Umbilical cord (tissue), 2 donors: ENCODE data around the gene NDUFAF2. TPM values are rescaled to one million over a fixed set of nuclear protein-coding genes. Genes with fewer than 3 reads are reported as not detected.
"Not testable (repeated sequence)": the region's sequence is repeated elsewhere in the genome, so short reads cannot be mapped to it uniquely, and the experiment has no call there.

Experiments used
- DNase-seq: peaks from one replicate; pipeline ENCODE4 v3.0.0-alpha.2; 2015; ENCODE audit warnings: low spot score
- total RNA-seq: library from RNA; depleted of rRNA; stranded (reverse); fragments of >200 nt; gene quantifications from one replicate; pipeline ENCODE4 v1.2.3, GENCODE V29; 2014; ENCODE audit warnings: low replicate concordance; ENCODE audit not compliant: insufficient read depth

The NDUFAF2 gene
- total RNA-seq, 1 donor from 2014 or later, result 22.6 TPM

GRCh38 chr5:61048534-61048933 is 103.5 kb downstream of the NDUFAF2 start:
- DNase-seq, result no peak

GRCh38 chr5:61050292-61050691 is 105.3 kb downstream of the NDUFAF2 start:
- DNase-seq, result no peak

GRCh38 chr5:61051267-61051666 is 106.3 kb downstream of the NDUFAF2 start:
- peak; percentile 45 for DNase-seq

- peak; percentile 3 for DNase-seq
These were observed 107.9 kb downstream of the NDUFAF2 start for GRCh38 chr5:61052882-61053281.

GRCh38 chr5:61053937-61054336 is 108.9 kb downstream of the NDUFAF2 start:
- no peak for DNase-seq

GRCh38 chr5:61055434-61056006 is 110.5 kb downstream of the NDUFAF2 start:
- DNase-seq, result peak; percentile 23

GRCh38 chr5:61059499-61059898 is 114.5 kb downstream of the NDUFAF2 start:
- no peak for DNase-seq

- no peak for DNase-seq
These were observed 124.1 kb downstream of the NDUFAF2 start for GRCh38 chr5:61069150-61069549.

GRCh38 chr5:61071526-61071925 is 126.5 kb downstream of the NDUFAF2 start:
- no peak for DNase-seq

GRCh38 chr5:61076626-61077025 is 131.6 kb downstream of the NDUFAF2 start:
- no peak for DNase-seq

GRCh38 chr5:61081741-61082140 is 136.7 kb downstream of the NDUFAF2 start:
- no peak for DNase-seq

GRCh38 chr5:61082516-61083280 is 137.7 kb downstream of the NDUFAF2 start:
- DNase-seq, result no peak

- DNase-seq, result no peak
These were observed 139.7 kb downstream of the NDUFAF2 start for GRCh38 chr5:61084658-61085057.

- no peak for DNase-seq
These were observed 140.9 kb downstream of the NDUFAF2 start for GRCh38 chr5:61085885-61086284.

GRCh38 chr5:61087921-61088320 is 142.9 kb downstream of the NDUFAF2 start:
- DNase-seq, result no peak

- DNase-seq, result no peak
These were observed 144.3 kb downstream of the NDUFAF2 start for GRCh38 chr5:61089351-61089750.

GRCh38 chr5:61093046-61093771 is 148.2 kb downstream of the NDUFAF2 start:
- DNase-seq, result not testable (repeated sequence)

GRCh38 chr5:61097465-61097864 is 152.5 kb downstream of the NDUFAF2 start:
- DNase-seq, result no peak

GRCh38 chr5:61098251-61098995 is 153.4 kb downstream of the NDUFAF2 start:
- no peak for DNase-seq

- DNase-seq, result peak; percentile 3
These were observed 155.4 kb downstream of the NDUFAF2 start for GRCh38 chr5:61100437-61100836.

GRCh38 chr5:61114441-61114840 is 169.4 kb downstream of the NDUFAF2 start:
- no peak for DNase-seq

- no peak for DNase-seq
These were observed 171.0 kb downstream of the NDUFAF2 start for GRCh38 chr5:61115968-61116367.
